Fibroblast of pulmonary artery (primary cell): ENCODE measurements around the gene VAMP1.

Experiments
- DNase-seq: peaks from one replicate; pipeline ENCODE4 v3.0.0-alpha.2; 2010; ENCODE audit warnings: low read depth
- H3K4me3 ChIP-seq: replicated peaks from 2 replicates; pipeline ENCODE4 v1.5.1; 2011; ENCODE audit warnings: low read depth, mild to moderate bottlenecking, control low read depth, low read length, moderate library complexity
- TF ChIP-seq, protein P1 (sequence below): IDR thresholded peaks from 2 replicates; pipeline ENCODE4 v1.5.1; 2011; ENCODE audit warnings: mild to moderate bottlenecking, control low read depth, low read length, inconsistent platforms; ENCODE audit errors: missing control alignments

VAMP1 gene

DNA sequence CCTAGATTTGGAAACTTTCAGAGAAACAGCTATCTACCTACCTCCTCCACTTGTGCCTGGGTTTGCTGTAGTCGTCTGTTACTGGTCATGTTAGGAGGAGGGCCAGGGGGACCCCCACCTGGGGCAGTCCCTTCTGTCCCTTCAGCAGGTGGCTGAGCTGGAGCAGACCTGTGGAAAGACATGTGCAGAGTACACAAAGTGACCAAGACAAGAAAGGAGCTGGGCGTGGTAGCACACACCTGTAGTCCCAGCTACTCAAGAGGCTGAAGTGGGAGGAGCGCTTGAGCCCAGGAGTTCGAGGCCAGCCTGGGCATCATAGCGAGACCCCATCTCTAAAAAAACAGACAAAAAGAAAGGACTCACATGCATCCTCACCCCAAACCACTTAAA lies 4.3 kb downstream of the VAMP1 start:
- no peak overlapping the region for H3K4me3 ChIP-seq
- no peak for DNase-seq
- TF ChIP-seq, protein P1, sequence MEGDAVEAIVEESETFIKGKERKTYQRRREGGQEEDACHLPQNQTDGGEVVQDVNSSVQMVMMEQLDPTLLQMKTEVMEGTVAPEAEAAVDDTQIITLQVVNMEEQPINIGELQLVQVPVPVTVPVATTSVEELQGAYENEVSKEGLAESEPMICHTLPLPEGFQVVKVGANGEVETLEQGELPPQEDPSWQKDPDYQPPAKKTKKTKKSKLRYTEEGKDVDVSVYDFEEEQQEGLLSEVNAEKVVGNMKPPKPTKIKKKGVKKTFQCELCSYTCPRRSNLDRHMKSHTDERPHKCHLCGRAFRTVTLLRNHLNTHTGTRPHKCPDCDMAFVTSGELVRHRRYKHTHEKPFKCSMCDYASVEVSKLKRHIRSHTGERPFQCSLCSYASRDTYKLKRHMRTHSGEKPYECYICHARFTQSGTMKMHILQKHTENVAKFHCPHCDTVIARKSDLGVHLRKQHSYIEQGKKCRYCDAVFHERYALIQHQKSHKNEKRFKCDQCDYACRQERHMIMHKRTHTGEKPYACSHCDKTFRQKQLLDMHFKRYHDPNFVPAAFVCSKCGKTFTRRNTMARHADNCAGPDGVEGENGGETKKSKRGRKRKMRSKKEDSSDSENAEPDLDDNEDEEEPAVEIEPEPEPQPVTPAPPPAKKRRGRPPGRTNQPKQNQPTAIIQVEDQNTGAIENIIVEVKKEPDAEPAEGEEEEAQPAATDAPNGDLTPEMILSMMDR: no peak

DNA sequence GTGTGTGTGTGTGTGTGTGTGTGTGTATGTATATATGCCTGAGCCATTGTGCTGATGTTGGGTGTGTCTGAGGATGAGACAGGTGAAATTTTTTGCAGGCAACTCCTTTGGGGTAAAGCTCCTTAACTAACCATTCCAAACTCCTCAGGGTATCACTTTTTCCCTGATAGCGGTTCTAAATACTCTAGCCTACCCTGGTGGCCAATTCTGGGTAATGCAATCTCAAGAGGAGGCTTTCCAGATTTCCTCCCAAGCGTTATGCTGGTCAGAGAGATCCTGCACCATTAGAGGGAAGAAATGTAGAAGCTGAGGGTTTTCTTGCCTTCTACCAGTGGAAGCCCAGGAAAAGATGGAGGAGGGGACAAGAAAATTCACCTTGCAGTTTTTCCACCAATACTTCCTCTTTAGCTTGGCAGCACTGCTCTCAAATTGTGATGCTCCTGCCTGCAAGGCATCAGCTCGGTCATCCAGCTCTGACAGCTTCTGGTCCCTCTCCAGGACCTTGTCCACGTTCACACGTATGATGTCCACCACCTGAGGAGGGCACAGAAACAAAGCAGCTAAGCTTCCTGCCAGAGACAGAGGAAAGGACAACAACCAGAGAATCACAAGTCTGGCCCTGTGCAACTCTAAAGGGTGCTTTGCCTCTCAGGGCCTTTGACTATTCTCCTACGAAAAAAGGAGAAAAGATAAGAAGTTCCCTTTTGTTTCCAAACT lies 4.9 kb downstream of the VAMP1 start:
- H3K4me3 ChIP-seq: no peak overlapping the region
- TF ChIP-seq, protein P1: peak; percentile 97
- peak; percentile 86 for DNase-seq

DNA sequence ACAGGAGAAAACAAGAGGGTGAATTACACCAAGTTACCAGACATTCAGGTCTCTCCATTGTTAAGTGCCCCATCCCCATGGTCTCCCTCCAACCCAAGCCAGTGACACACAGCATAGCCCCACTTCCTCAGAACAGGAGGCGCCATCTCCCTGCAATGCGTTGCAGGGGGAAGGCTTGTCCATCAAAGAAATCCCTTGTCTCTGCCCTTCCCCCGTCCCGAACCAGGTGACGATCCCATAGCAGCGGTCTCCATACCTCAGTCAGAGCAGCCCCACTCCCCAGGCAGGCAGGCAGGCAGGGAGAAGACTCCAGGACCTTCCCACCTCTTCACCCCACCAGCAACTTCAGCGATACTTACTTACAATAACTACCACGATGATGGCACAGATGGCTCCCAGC lies 5.9 kb downstream of the VAMP1 start:
- no peak for DNase-seq
- no peak overlapping the region for H3K4me3 ChIP-seq
- TF ChIP-seq, protein P1: no peak

DNA sequence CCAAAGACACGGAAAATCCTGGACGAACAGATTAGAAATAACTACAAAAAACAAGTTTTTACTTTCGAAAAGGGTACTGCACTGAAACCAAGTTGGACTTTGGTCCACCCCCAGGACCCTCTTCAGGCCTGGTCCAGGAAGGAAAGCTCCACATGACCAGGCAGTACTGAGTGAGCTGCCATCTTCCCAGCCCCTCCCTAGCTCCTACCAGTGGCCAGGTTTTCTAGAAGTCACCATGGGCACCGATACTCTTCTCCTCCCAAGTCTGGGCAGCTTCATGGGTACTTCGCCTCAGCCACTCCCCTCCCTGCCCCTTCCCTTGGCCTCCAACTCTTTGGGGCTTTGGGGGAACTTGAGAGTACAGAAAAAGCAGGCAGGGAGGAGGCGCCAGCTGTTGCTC lies 6.6 kb downstream of the VAMP1 start:
- DNase-seq: no peak
- TF ChIP-seq, protein P1: no peak
- no peak overlapping the region for H3K4me3 ChIP-seq

DNA sequence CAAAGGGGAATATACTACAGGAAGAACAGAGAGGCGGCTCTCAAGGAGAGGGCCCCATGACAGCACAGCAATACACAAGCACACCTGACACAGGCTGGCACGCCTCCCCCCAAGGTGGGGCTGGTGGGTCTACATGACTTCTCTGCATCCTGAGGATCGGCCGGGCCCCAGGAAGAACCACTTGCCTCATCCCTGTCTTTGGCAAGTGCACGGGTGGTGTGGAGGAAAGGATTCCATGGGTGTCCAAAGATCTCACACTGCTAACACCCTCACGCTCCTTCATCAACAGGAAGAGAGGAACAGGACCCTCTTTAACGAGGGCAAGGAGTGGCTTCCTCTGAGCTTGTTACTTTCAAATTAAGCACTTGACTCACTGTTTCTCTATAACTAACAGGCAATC lies 7.3 kb downstream of the VAMP1 start:
- no peak overlapping the region for H3K4me3 ChIP-seq
- TF ChIP-seq, protein P1: no peak
- DNase-seq: no peak

DNA sequence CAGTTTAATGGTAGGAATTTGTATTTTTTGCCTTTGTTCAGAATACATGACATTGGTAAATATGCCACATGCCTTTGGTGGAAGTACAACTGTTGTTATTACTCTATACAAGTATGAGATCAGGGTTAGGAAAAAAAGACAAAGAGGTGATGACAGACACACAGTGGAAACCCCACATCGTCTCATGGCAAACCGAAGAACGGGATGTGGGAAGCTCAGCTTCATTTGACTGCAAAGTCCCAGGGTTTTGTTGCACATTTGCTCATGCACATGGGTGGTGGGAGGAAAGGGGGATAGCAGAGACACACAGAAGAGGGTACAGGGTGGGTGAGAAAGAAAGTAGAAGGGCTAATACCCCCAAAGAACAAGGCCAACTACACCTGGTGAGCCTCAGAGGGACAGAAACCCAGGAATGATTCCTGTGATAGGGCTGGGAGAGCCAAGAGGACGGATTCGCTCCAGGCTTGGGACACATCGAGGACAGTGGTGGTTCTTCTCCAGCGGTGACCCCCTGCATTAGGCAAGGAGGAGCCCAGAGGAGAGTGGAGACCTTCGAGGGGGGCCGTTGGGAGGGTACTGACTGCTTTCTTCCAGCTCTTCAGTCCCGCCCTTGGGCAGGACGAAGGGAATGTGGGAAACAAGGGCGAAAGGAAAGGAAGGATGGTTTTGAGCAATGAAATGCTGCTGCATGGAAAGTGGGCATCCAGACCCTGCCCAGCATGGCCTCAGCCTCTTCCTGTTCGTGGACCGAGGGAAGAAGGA lies 8.1 kb downstream of the VAMP1 start:
- H3K4me3 ChIP-seq: no peak overlapping the region
- TF ChIP-seq, protein P1: no peak
- DNase-seq: no peak
